Measurements from ENCODE around the gene ASB2.

Gene ASB2

DNA sequence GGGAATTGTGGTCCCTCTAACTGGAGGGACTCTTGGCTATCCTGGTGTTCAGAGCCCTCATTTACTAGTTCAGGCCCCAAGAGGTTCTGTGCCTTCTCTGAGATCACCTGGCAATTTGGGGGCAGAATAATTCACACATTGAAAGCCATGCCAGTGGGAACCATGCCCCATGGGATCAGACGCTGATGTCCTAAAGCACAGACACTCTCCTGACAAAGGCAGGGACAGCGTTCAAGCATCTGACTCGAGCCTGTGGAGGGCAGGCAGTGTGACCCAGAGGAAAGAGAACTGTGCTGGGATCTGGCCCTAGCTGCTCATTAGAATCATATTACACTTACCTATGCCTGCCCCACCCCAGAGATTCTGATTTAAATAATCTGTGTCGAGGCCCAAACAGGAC is 2.4 kb upstream of the ASB2 start:
- no peak for DNase-seq

DNA sequence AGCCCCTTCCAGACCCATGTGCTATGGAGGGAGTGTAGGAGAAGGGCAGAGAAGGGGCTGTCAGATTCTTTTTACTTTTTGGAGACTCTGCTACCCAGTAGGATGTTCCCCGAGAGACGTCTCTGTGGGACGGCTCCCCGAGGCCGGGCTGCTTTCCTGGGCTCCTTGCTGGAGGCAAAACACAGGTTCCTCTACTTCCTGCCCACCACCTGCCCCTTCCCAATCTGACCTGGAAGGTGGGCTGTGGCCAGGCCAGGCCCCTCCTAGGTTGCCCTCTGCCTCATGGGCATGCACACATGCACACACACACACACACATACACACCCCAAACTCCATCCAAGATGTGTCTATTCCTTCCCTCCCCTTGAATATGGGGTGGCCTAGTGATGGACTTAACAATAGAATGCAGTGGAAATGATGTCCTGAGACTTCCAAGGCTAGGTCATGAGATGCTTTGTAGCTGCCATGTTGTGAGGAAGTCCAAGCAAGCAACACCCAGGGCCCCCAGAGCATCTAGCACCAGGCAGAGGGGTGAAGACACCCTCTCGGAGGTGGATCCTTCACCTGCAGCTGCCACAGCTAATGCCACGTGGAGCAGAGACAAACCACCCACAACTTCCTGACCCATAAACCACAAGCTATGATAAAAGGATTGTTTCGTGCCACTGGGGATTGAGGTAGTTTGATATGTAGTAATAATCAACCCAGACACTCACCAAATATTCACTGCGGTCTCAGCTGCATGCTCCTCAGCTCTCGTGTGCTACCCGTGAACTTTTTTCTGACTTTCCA is 1.6 kb upstream of the ASB2 start:
- DNase-seq = no peak

DNA sequence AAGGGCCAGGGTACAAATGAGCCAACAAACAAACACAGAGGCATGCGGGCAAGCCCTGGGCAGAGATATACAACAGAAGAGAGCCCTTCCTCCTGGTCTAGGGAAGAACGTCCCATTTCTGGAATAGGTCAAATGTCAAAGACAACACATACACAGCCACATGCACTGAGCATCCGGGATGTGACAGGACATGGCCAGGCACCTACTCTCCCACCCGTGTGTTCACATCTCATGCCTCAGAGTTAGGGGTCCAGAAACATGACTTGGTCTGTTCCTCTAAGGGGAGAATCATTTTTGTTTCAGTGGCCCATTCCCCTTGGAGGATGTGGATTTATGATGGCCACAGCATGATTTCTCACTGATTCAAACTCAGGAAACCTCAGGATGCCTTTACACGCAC is 801 bp upstream of the ASB2 start:
- DNase-seq = no peak

DNA sequence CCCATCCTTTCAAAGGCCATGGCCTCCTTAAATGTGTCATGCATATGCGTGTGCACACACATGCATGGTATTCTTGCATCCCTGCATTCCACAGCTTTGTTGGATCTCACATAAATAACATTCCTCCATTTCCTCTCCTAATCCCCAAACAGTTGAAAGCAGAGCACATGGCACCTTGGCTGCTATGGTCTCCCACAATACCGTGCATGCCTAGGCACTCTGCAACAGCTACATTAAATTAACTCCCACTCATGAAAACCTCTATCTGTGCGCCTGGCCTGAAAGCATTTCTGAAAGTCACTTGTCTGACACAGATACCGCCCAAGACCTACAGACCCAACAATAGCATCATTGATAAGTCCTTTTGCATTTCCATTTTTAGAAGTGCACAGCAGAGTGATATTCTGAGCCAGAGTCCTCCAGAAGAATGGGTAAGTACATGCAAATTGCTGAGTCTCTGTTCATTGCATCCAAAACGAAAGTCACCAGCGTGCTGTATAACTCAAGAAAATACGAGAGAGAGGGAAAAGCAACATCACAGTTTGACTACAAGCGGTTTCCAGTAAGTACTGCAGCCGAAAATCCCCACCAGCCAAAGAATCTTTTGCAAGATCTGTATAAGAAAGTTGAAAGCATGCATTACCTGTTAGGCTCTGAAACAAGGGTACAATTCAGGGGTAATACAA is 436 bp downstream of the ASB2 start:
- DNase-seq = no peak

DNA sequence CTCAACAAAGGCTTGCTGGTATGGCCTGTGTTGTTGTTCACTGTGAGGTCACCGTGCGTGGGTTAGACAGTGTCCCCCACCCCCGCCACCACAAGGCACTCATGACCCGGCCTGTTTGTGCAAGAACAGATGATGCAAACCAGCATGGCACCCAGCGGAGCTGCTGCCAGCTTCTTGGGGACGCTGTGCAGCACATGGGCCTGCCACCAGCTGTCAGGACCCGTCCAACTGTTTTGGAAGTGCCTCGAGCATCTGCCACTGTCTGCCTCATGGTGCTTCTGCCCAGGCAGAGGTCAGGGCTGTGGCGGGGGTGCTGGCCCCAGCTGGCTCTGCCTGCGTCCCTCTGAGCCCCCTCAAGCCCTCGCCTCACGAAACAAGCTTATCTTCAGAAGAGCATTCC is 1.5 kb downstream of the ASB2 start:
- no peak for DNase-seq

DNA sequence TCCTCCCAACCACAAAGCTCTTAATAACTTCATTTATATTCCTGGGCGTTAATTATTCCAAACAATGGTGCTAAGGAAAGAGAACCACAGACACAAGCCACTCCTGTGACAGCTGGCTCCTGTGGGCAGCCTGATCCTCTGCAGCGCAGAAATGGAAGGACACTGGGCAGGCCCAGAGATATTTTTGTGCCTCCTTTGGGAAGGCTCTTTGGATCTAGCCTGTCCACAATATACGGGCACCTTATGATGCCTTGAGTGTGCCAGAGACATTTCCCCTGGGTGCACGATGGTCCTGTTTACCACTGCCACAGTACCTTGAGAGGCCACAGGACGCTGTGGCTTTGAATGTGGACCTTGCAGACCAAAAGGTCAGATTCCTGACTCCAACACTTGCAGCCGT is 2.1 kb downstream of the ASB2 start:
- DNase-seq = no peak

DNA sequence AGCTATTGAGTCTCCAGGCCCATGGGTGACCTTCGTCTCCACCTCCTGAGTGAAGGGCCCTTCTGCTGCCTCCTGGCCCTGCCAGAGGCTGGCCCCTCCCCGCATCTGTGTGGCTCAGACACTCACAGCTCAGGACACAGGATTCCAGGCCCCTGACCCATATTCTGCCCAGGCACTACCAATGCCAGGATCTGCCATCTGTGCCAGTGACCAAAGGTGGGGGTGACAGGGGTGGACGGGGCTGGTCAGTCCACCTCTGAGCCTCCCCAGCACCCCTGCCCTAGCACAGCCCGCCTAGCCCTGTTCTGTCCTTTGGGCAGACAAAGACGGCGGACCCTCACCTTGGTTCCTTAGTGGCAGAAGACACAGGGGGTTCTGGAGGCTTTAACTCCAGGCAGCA is 2.8 kb downstream of the ASB2 start:
- DNase-seq = no peak

DNA sequence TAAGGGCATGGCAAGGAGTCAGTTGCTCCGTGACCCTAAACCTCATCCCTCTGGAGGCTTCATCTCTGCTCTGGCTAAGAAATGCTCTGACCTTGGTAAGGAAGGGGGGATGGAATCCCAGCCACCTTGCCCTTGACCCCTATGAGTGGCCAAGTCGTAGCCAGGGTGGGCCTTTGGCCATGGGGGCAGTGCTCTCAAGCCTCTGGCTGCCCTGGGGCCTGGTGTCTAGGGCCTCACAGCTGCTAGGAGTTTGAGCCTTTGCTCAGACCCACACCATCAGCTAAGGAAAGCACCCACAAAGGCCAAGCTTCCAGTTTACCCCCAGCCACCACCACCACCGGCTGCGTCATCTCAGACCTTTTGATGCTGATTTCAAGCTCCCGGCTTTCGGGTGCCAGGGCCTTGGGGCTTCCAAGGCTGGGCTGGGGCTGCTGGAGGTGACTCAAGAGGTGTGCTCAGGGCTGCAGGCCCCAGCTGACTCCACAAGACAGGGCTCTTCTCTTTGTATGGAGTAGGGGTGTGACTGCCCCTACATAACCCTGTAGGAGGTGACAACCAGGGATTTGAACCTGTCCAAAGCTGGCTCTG is 3.7 kb downstream of the ASB2 start:
- no peak for DNase-seq

DNA sequence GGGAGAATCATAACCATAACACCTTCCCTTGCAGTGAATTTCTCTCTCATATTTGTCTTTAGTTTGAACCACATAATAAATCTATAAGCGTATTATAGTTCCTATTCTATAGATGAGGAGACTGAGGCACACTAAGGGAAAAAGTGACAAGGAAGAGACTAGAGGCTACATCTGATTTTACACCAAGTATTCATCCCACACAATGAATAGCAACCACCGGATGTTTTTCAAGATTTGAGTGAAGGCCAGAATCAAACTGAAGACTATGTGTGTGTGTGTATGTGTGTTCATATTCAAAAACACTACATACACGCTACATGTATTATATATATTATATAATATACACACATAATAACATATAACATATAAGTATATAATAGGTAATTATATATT is 4.7 kb downstream of the ASB2 start:
- DNase-seq = no peak

DNA sequence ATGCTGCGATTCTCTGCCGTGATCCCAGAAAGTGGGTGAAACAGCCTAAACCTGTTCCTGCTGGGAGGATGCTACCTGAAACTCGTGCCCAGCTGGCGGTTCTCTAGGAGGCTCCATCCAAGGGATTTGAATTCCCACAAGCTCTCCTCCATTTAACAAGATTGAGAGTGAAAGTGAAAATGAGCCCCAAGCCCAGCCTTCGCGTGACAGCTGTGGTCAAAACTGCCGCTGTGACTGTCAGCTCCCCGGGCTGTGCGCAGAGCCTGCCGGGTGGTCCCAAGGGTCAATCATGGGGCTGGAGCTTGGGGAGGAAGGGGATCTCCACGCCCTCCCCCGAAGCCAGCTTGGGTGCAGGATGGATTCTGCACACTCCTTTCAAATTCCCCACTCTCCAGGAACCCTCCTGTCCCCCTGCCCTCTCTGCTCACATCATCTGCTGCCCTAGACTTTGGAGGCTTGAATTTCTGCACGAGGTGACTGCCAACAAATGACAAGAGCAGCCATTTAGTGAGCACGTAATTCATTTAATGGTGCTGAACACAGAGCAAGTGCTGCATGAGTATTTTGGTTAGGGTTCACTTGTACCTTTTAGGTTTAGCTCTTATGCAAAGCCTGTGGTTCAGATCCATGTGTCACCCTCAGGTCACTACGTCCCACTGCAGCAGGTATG is 5.3 kb downstream of the ASB2 start:
- no peak for DNase-seq

DNA sequence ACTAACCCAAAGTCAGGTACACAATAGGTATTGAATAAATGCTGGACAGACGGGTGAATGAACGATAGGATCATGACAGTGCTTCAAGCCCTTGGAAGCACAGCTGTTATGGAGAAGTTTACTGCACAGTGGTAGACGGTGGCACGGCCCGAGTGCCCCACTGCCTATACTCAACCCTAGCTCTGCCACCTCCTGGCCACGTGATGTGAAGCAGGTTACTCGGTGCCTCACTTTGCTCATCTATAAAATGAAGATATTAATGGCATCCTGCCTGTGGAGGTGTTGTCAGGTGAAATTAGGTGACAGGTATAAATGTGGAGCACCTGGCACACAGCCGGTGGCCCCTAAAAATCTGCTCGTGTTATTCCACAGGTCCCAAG is 5.8 kb downstream of the ASB2 start:
- peak; percentile 35 for DNase-seq

DNA sequence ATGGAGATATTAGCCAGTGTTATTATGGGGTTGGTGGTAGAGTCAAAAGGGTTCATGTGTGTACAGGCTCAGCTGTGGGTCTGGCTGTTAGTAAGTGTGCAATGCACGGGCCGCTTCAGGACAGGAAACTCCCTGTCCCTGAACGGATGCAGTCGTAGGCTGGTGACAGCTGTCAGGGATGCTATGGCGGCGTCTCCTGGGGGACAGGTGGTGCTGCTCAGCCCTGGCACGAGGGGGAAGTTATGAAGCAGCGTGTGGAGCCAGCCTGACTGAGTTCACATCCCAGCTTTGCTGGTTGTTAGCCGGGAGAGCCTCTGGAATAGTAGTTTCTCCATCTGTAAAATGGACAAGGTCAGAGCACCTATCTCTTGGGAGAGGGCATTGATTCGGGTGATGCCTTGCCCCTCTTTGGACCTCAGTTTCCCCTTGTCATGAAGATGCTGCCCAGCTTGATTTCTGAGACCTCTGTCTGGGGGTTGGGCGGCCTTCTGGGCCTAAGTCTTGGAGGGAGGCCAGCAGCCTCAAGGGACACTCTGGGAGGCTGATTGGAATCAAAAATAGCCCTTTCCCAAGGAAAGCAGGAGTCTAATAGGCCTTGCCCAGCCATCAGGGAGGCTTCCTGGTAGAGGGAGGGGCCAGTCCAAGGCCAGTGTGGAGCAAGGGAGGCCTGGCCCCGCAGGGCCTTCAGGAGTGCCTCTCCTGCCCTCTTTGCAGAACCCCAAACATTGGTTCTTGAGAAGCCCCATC is 7.1 kb downstream of the ASB2 start:
- no peak for DNase-seq

DNA sequence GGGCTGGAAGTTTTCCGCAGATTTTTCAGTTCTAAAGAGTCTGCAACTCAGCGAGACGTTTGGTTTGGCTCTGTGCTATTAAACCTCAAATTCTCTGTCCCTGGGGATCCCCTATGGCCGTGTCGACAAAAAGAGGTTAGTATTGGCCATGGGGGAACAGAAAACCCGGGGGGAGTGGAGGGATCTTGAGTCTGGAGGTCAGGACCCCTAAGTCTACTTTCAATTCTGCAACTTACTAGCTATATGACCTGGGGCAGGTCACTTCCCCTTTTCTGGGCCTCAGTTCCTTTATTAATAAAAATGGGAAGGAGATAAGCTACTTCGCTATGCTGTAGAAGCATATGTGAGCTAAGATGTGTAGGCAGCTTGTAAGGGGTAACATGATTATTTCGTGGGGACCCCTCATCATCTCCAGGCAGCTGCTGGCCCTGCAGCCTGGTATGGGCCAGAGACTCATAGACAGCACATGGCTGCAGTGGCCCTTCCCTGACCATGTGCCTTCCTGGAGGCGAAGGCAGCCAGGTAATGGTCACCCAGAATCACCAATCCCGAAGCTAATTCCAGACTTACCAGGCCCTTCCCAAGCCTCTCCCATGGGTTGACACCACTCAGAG is 8.6 kb downstream of the ASB2 start:
- DNase-seq = no peak

DNA sequence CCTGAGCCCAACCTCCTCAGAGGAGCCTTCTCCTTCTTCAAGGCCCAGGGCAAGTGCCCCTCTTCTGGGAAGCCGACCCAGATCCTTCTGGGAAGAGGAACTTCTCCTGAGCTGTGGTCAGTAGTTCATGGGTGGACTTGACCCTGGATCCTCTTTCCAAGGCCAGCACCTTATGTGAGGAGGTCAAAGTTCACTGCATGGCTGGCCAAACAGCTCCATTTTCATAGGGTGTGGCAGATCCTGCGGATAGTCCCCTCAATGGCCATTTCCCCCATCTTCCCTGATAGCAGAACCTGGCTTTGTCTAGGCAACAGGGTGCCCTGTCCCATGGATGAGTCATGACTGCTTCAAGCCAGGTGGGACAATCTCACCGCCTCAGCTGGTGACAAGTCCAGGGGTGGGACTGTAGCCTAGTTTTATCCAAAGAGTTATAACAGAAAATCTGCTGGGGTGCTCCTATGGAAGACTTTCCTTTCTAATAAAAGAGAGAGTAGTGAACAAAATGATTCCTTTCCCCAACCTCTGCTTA is 10.4 kb downstream of the ASB2 start:
- DNase-seq = no peak

DNA sequence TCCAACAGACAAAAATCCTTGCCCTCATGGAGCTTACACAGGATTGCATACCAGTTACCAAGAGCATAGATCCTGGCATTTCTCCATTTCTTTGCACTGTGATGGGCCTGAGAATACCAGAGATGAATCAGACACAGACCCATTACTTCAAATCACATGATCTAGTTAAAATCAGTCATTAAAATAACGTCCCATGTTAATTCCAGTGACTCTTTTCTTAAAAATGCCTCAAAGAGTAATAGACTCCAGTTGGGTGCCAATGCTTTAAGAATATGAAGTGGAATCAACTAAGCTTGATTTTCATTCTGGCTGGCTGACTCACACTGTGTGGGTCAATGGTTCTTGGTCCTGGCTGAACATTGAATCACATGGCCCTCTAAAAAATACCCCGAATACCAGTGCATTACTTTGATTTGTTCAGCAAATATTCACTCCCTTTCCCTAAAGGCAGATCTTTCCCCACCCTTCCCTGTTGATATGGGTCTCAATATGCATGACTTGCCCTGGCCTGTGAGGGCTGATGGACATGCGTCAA is 11.0 kb downstream of the ASB2 start:
- DNase-seq = no peak

DNA sequence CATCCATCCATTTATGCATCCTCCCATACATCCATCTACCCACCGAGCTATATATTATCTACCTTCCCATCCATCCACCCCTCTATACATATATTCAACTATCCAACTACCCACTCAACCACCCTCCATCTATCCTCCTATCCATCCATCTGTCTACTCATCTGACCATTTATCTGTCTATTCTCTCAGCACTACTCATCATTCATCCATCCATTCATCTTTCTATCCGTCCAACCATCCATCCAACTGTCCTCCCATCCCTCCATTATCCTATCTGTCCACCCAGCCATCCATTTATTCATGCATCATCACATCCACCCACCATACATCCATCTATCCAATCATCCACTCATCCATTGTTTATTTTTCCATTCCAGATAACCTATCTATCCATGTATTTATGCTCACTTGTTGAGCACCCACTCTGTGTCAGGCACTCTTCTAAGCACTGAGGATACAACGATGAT is 11.5 kb downstream of the ASB2 start:
- DNase-seq = no peak

DNA sequence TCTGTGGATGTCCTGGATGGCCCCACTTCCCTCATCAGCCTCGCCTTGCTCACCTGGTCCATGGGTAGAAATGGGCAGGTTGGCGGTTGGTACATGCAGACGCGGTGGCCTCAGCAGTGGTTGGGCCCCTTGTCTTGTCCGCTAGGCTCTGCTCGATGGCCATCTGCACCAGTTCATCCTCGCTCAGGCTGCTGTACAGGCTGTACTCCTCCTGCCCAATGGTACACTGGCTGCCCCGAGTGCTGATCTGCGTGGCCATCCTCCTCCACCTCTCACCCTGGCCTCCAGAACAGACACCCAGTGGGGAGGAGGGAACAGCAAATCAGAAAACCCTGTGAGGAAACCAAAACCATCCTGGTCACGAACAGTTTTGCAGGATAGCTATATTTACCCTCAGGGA is 12.1 kb downstream of the ASB2 start:
- no peak for DNase-seq

DNA sequence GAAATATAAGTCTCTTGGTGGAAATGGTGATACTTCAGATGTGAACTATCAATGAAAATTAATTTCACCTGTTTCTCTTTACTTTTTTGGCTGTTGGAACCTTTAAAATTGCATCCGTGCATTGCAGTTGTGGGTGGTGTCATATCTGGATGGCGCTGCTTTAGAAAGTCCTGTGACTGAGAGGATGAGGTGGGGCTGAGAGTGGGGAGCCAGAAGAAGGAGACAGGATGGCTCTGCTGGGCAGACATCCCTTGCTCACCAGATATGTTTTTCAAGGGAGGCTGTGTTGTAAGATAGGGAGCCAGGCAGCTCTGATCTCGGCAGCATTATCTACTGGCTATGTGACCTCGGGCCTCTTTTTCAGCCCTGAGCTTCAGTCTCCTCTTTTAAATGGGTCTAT is 12.7 kb downstream of the ASB2 start:
- DNase-seq = no peak

DNA sequence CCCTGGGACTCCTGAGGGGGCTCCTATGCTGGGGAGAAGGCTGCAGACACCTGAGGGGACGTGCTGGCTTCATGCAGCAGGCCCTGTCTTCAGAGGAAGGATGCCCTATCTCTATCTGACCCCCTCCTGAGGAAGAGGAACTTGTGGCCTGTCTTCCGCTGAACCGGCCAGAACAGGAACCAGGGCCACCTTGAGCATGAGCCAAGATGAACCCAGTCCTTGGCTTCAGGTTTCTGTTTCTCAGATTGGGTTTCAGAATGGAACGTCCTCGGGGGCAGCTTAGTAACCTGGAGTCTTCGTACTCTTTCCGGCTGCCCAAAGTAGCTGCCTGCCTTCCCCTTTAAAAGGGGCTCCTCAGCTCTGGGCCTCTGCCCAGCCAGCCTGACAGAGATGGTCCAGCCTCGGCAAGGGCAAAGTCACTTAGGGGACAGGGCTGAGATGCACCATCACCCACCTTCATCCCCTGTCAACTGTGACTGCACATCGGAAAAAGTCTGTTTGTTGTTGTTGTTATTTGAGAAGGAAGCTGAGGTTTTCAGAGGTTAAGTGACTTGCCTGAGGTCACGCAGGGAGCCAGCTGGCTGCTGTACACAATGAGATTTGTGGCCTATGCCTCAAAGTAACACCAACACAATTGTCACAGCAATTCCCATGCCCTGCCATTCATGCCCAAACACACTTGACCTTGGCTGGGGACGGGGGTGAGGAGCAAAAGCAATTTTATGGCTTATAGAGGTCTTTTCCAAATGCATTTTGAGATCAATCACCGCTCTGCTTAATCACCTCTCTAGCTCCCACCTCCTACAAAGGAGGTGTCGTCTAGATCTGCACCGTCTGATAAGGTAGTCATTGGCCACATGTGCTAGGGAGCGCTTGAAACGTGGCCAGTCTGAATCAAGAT is 13.4 kb downstream of the ASB2 start:
- no peak for DNase-seq

DNA sequence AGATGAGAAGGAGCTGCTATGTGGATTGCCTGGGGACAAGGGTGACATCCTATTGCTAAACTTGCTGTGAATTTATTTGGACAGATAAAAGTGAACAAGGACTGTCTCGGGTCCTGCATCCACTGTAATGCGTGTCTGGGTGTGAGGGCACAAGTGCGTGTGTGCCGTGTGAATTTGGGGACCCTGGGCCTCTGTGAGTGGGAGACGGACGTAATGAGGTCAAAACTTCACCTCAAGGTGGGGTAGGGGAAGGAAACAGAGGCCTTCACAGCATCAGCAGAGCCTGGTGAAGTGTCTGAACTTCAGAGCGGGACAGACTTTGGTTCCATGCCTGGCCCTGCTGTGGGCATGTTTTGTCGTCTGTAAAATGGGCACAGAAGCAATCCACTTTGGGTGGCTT is 14.8 kb downstream of the ASB2 start:
- DNase-seq = no peak

Measured in NCI-H1092 treated with DMSO at 0.1 percent for 48 hours (cell line).